DMS153 treated with DMSO at 0.1 percent for 48 hours (cell line): Measurements from ENCODE around the gene ERC1.
"Not testable (repeated sequence)": the region's sequence is repeated elsewhere in the genome, so short reads cannot be mapped to it uniquely, and the experiment has no call there.

Experiments used
- DNase-seq: peaks from one replicate; lab custom pipeline; 2025; ENCODE audit not compliant: unreplicated experiment; lab: John Stamatoyannopoulos, UW

The ERC1 gene

DNA sequence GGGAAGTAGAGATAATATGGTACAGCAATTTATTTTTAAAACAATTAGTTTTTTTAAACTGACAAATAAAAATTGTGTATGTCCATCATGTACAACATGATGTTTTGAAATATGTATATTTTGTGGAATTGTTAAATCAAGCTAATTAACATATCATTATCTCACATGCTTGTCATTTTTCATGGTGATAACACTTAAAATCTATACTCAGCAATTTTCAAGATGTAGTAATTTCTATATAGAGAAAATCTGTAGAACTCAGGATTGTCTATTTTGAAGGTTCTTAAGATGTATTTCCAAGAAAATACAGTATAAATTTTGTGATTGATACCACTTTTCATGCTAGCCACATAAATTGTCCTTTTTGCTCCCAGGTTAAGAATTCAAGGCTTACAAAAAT is 356.3 kb downstream of the ERC1 start:
- DNase-seq, result no peak

DNA sequence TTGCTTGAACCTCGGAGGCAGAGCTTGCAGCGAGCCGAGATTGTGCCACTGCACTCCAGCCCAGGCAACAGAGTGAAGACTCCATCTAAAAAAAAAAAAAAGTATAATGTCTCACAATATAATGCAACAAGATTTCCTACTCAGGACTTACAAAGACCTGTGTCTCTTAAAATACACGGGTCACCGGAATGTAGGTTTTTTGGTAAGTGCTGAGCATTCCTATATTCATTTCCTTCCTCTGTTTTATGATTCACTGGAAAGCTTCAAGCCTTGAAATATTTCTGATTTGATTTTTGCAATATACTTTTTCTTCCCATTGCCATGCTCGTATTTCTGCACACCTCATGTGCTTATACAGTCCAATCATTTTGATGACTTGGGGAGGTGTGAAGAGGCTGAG is 357.6 kb downstream of the ERC1 start:
- no peak for DNase-seq

DNA sequence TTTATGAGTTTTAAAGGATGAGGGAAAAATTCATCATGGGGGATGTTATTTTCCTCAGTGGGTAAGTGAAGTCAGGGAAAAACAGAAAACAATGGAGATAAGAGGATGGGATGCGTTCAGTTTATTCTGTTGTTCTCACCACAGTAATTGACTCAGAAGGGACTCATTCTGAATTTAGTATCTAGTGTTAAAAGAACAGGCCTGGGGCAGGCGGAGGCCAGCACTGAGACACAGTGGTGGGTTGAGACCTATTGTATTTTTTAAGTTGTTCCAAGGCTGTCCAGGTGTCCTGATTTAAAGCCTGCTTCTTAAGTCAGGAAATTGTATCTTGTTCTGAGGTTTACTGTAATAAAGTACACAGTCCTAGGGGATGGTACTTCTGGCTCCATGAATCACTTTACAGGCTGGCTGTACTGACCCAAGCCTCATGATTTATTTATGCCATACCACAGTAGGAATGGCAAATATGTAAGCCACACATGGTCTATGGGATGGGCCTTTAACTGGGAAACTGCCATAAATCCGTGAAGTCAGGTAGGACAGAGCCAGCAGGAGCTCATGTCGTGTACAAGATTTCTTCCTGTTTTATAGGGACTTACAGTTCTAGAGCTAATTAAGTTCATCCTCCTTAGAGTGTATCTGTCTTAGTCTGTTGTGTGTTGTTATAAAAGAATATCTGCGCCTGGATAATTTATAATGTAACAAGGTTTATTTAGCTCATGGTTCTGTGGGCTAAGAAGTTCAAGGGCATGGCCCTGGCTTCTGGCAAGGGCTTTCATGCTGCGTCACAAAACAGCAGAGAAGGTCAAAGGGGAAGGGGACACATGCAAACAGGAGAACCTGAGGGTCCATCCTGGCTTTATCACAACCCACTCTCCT is 359.3 kb downstream of the ERC1 start:
- DNase-seq, result no peak

DNA sequence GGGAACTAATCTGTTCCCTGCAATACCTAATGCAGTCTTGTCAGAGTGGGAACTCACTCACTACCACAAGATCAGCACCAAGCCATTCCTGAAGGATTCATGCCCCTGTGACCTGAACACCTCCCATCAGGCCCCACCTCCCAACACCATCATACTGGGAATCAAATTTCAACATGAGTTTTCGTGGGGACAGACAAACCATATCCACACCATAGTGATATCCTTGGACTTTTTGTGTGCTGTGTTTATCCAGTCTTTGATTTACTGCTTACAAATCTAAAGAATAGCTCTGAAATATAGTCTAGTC is 359.9 kb downstream of the ERC1 start:
- DNase-seq, result no peak

DNA sequence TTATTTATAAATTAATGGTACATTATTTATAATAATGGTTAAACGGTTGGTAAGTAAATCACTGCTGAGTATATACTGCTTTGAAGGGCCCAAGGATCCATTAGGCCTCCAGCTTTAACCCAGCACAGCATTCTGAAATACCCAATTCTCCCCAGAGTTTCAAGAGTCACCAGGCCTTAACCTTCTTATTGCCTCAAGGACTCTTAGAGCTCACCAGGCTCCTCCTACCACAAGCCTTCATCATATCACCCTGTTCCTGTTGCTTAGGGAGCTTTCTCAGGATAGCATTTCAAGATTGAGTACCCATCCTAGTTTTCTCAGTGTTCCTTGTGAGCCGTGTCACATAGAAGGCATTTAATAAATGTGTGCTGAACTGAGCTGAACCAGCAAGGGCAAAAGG is 360.9 kb downstream of the ERC1 start:
- DNase-seq, result no peak

DNA sequence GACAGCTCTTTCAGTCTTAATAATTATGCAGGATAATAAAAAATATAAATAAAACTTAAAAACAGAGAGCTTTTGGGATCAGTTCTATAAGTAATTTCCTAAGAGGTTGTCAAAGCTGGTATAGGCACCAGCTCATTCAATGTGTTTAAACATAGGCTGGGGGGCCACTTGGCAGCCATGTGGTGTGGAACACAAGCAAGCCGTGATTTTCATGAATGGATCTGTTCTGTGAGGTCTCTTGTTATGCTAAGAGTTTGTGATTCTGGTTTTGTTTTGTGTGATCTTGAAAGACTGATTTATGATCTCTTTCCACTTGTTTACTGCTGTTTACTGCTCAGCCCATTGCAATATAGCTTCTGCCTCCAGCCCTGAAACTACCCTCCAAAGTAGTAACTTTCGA is 362.4 kb downstream of the ERC1 start:
- DNase-seq, result no peak

DNA sequence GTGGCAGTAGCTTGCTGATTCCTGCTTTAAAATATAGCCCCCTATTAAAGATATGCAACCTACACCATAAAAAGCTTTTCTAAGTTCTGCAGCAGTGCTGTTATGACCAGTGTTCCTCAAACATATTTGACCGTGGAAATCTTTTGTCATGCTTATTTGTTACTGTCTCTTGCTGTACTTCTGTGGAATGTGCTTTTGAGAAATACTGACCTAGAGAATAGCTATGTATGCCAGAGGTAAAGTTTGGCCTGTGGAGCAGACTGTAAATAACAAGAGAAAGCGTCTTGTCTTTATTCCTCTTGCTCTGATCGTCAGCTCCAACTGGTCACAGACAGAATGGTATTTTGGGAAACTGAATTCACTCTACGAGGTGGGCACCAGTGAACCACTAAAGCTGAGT is 364.4 kb downstream of the ERC1 start:
- no peak for DNase-seq

DNA sequence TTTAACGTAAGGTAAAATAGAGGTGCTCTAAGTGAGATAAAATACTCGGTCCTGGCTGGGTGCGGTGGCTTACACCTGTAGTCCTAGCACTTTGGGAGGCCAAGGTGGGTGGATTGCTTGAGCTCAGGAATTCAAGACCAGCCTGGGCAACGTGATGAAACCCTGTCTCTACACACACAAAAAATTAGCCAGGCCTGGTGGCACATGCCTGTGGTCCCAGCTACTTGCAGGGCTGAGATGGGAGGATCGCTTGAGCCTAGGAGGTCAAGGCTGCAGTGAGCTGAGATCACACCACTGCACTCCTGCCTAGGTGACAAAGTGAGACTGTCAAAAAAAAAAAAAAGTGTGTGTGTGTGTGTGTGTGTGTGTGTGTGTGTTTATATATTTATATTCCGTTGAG is 364.8 kb downstream of the ERC1 start:
- not testable (repeated sequence) for DNase-seq

DNA sequence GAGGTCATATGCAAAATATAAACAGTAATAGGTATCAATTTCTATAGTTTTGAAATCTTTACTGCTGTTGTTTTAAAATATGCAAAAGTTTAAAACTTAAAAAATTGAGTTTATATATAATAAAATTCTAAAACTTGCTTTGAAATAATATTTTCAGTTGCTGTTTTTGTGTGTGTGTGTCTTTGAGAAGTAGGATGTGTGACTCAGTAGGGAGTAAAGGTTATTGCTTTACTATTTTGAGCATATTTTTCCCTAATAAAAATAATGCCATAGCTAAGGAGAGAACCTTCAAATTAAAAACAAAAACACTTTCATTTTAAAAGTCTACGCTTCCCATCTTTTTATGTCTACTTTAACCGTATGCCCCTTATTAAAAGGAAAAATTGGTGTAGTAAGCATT is 365.3 kb downstream of the ERC1 start:
- no peak for DNase-seq

DNA sequence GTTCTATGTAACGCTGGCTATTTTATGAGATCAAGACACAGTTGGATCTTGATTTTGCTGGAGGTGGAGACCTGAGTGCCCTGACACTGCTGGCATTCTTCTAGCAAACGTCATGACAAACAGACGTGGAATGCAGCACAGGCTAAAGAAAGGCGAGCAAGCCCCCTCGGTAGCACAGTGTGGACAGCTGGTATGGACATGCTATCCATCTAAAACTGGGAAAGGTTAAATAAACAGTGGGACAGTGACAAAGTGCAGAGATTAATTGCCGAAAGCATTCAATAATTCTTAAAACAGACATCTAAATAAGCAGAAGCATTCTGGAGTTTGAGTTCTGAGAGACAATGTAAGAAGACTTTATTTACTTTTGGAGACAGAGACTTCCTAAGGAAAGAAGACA is 366.1 kb downstream of the ERC1 start:
- no peak for DNase-seq

DNA sequence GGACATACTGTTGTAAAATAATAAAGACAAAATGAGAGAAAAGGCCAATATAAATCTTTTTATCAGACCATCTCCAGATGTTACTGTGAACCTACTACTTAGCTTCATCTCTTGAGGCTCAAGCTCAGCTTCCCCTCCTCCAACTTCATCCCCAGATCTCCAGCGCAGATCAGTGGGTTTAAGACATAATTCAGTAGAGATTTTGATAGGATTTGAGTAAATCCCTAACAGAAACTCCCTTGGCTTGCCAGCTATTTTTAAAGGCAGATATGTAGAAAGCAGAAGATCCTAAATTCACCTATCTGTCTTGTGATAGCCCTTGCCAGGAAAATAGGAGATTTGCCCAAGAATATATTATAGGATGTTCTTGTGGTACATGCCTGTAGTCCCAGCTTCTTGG is 366.7 kb downstream of the ERC1 start:
- no peak for DNase-seq

DNA sequence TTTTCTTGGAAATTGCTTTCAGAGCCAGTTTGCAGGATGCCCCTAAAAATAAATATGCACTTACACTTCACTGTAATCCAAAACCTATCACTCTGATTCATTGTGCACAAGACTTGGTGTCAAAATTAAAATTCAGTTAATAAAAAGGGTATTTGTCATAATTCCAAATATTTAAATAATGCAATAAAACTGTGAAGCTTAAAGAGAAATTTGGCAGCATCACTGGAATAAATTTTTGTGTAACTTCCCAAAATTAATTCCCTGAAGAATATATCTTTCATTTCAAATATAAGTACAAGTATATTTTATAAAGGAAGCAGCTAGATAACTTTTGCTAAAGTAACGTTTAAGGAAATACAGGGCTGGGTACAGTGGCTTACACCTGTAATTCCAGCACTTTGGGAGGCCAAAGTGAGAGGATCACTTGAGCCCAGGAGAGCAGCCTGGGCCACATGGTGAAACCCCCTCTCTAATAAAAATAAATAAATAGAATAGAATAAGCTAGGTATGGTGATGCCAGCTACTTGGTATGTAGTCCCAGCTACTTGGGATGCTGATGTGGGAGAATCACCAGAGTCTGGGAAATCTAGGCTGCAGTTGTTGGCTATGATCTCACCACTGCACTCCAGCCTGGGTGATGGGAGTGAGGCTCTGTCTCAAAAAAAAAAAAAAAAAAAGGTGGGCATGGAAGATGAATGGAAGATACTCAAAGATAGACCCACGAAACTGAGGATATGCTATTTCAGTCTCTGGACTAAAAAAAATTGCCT is 369.6 kb downstream of the ERC1 start:
- DNase-seq, result no peak

DNA sequence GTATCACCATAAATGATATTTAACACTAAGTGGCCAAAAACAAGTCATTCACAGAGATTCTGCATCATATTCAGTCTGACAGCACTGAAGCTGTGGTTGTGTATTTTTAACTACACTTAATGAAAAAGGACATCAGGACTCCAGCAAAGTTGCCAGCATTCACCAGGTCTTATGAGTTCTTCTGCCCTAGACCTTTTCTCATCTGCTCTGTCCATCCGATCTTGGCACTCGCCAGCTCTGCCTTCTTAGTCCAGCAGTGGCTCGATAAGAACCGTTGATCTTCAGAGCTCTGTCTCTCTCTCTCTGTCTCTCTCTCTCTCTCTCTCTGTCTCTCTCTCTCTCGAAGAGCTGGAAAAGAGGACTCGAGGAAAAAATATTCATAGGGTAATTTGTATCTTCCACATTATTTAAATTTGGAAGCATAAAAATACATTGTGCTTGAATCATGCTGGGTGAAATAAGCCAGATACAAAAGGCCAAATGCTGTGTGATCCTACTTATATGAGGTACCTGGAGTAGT is 371.2 kb downstream of the ERC1 start:
- no peak for DNase-seq

DNA sequence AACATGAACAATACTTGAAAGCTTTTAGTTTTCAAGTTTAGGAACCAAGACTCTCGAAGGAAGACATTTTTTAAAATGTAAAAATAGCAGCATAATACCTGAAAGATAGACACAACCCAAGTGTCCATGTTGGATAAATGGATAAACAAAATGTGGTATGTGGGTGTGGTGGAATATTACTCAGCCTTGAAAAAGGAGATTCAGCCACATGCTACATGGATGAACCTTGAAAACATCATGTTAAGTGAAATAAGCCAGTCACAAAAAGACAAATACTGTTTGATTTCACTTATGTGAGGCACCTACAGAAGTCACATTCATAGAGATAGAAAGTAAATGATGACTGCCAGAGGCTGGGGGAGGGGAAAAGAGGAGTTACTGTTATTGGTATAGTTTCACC is 374.7 kb downstream of the ERC1 start:
- no peak for DNase-seq

DNA sequence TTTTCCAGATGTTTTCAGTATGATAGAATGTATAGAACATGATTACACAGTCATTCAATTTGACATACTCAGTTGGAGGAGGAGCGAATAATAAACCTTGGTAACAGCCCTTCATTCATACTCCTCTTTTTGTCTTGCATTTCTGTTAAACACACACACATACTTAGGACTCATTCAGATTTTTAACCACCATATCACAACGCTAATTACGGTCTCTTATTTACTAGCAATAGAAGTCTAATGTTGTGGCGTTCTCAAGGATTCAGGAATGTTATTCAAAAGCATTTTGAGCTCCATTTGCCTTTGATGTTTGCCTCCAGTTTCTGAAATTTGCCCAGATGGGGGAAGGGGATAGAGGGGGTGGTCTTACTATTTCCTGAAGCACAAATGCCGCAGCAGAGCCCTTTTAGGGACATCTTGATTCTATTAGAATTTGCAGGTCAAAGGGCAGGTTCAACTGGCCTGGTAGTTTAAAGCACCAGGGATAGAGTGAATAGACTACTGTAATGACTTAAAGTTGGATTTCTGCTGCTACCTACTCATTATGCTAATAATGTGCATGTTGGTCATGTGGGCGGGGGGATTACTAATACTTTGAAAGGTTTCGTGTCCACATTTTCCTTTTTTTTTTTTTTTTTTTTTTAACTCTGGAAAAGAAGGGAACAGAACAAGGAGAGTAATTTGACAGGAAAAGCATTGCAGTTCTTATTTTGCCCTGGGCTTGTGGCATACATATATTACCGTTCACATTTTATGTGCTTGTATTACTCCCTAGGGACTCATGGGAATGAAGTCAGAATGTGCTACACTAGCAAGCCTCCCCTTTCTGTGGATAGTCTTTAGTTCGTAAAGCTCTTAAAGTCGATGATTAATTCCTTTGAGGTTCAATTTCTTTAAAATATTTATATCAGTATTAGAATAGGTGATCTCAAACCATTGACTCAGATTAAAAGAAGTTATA is 376.6 kb downstream of the ERC1 start:
- no peak for DNase-seq

DNA sequence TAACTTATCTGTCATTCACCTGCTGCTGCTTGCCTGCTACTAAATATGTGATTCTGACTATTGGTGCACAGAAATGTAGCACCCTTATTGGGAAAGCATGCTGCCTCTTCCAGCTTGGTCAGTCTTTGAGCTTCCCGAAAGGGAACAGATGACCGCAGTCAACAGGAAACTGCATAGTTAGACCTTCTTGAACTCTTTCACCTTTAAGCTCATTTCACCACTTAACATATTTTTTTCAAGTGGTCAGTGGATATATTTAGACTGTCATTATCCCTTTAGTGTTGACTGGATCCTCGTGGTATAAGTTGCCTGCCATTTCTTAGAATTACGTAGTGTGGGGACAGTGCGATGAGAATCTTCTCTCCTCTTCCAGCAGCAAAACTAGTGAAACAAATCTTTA is 378.4 kb downstream of the ERC1 start:
- no peak for DNase-seq

DNA sequence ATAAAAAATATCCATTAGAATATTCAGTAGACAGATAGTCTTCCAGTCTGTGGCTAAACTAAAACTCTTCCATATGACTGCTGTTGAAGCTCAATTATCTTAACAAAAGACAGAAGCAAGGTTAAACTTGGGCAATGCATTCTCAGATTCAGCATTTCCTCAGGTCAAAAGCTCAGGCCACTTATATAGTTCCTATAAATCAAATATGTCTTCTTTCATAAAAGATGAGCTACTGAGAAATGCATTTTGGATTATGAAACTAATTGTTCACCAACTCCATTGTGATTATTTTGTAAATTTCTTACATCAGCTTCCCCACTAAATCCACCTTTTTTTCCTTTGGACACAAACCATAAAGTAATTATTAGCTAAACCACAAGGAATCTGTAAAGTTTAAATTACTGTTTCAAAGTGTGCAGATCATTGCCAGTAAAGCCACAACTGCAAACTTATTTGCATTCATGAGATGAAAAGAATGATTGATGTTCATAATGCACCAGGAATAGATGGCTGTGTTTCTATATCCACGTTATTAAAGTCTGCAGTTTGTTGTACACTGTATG is 379.0 kb downstream of the ERC1 start:
- DNase-seq, result no peak

DNA sequence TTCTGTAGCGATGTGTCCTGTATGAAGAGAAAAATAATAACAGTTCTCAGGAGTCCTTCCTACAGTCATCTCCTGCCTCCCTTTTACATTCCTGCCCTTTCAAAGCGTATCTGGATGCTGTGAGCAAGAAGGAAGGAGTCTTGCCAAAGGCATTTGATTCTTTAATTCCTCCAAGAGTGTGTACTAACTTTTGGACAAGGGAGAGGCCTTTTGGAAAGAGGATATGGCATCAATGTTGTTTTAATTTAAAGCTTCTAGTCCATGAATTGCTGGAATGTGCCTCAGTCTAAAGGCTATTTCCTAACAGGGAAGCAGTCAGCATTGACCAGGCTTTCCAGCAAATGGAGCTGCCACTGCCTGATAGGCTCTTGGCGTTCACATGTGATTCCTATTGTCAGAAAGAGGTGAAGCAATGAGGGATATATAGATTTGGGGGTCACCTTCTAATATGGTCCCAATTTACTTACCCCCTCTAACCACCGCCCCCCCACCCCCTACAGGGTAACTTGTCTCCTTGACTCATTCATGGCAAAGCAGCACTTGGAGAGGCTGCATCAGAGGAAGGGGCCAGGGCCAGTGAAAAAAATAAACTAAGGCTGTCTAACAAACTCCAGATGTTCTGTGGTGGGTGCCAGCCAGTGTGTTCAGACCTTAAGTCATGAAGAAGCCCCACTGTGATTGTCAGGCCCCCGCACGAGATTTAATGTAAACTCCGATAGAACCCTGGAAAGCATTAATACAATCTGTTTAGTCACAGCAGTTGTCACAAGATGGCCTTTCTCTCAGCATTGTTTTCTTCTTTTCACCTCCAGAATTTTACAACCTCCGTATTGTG is 383.1 kb downstream of the ERC1 start:
- DNase-seq, result no peak

DNA sequence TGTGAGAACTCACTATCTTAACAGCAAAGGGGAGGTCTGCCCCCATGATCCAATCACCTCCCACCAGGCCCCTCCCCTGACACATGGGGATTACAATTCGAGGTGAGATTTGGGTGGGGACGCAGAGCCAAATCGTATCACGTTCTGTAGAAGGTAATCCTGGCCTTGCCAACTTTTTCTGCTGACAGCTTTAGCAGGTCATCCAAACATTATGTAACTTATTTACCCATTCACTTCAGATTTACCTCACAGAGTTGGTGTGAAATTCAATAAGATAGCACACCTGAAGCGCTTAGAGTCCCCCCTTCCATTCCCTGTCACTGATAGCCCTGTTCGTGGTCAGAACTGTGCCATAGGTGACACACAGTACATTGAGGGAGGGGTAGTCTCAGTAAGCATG is 384.3 kb downstream of the ERC1 start:
- no peak for DNase-seq

DNA sequence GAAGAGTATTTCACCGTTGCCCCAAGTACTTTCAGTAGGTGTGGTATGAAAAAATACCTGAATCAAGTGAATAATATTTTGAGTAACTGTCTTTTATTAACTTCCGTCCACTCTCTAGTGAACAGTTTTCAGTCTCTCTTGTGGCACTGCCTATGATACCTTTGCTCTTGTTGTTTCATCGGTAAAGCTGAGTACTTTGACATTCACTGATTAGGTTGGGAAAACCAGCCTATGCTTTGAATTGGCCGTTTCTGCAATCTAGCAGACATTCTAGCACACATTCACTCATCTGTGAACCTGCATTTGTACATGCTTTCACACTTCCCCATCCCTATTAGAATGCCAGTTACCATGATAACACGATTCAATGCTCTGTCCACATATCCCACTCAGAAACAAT is 386.1 kb downstream of the ERC1 start:
- DNase-seq, result no peak
